ENCODE results near the gene ZBED1. TPM values are rescaled to one million over a fixed set of nuclear protein-coding genes. Genes with fewer than 3 reads are reported as not detected.
A peak's percentile ranks its signal among the peaks of the same experiment; 100 is the strongest.
"Not testable (repeated sequence)": the region's sequence is repeated elsewhere in the genome, so short reads cannot be mapped to it uniquely, and the experiment has no call there.

The ZBED1 gene
- 12.3 and 12.9 TPM in 2 replicates for total RNA-seq (2014; rRNA removed; shearing (Covaris generic))

- peak; percentile 28 for DNase-seq (ENCODE audit: low read depth)
Observed at GRCh38 chrX:2500803-2501558, at the start of gene ZBED1, which contains the start of gene DHRSX. Gene ZBED1 (minus strand): TSS chrX:2500976. CDS start chrX:2490719, 10,257 bp downstream. Gene DHRSX (minus strand): TSS chrX:2500976. CDS start chrX:2500925, 51 bp downstream.

DNA sequence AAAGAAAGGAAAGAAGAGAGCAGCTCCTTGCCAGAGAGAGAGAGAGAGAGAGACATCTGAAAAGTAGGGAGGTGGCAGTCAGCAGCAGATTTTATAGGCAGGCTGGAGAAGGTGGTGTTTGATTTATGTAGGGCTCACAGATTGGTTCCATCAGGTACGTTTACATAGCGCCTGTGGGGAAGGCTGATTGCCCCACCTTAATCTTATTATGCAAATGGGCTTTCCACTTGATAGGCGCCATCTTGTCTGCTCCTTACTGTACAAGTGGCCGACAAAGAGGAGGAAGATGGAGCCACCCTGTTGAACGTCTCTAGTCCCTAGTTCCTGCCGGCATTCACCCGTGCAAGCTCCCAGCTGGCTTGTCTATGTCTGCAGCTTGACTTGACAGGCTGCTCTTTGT lies 49.1 kb upstream of the ZBED1 start:
- no peak for DNase-seq (ENCODE audit: low read depth)

- DNase-seq (ENCODE audit: low read depth), result no peak
Observed at GRCh38 chrX:2548711-2549423, 48.1 kb upstream of the ZBED1 start.

- no peak for DNase-seq (ENCODE audit: low read depth)
Observed at GRCh38 chrX:2547736-2548135, 47.0 kb upstream of the ZBED1 start.

GRCh38 chrX:2546496-2546895 lies 45.7 kb upstream of the ZBED1 start:
- no peak for DNase-seq (ENCODE audit: low read depth)

GRCh38 chrX:2545144-2545543 lies 44.4 kb upstream of the ZBED1 start:
- DNase-seq (ENCODE audit: low read depth), result no peak

- DNase-seq (ENCODE audit: low read depth), result no peak
Observed at GRCh38 chrX:2542826-2543521, 42.2 kb upstream of the ZBED1 start.

DNA sequence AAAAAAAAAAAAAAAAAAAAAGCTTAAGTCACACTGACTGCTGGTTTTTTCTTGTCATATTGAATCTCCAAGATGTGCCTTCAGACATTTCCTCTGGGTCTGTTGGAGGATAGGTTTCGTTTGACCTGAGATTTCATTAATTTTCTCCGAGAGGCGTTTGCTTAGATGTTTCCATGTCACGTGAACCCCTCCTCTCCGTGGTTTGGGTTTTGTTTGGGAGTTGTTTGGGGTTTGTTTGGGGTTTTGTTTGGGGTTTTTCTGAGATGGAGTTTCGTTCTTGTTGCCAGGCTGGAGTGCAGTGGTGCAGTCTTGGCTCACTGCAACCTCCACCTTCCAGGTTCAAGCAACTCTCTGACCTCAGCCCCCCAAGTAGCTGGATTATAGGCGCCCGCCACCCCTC lies 40.8 kb upstream of the ZBED1 start:
- DNase-seq (ENCODE audit: low read depth), result no peak

DNA sequence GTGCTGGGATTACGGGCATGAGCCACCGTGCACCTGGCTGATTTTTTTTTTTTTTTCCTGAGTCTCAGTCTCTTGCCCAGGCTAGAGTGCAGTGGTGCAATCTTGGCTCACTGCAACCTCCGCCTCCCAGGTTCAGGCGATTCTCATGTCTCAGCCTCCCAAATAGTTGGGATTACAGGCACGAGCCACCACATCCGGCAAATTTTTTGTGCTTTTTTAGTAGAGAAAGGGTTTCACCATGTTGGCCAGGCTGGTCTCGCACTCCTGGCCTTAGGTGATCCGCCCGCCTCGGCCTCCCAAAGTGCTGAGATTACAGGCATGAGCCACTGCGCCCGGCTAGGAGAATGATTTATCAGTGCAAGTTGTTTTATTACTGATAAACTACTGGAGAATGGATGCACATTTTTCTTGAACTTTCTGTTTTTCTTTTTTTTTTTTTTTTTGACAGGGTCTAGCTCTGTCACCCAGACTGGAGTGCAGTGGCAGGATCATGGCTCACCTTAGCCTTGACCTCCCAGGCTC lies 39.7 kb upstream of the ZBED1 start:
- DNase-seq (ENCODE audit: low read depth), result no peak

GRCh38 chrX:2539586-2539985 lies 38.8 kb upstream of the ZBED1 start:
- DNase-seq (ENCODE audit: low read depth), result no peak

- DNase-seq (ENCODE audit: low read depth), result no peak
Observed at GRCh38 chrX:2538031-2538757, 37.4 kb upstream of the ZBED1 start.

DNA sequence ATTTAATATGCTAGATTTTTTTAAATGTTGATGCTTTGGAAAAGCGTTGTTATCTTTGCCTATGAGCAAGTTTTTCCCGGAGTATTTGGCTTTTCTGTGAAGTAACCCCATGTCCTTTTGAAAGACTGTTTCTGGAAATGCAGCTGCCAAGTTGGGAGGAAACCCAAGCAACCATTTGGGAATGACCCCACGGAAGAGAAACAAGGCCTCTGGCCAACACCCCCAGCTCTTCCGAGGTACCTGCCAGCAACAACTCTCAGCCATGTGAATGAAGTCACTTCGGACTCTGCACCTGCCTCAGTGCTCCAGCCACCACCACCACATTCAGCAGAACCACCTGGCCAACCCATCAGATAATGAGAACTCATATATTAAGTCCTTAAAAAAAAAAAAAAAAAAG lies 36.2 kb upstream of the ZBED1 start:
- DNase-seq (ENCODE audit: low read depth), result no peak

DNA sequence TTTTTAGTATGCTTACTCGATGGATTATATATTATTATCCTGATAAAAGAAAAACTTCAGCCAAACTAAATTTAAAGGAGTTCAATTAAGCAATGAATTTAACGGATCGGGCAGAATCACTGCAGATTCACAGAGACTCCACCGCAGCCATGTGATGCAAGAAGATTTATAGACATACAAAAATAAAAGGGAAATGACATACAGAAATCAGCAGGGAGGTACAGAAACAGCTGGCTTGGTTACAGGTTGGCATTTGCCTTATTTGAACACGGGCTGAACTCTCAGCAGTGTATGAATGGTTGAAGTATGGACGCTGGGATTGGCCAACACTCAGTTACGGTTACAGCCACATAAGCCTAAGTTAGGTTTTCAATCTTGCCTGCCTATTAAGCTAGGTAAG lies 35.4 kb upstream of the ZBED1 start:
- DNase-seq (ENCODE audit: low read depth), result no peak

GRCh38 chrX:2534261-2535021 lies 33.7 kb upstream of the ZBED1 start:
- not testable (repeated sequence) for DNase-seq (ENCODE audit: low read depth)

DNA sequence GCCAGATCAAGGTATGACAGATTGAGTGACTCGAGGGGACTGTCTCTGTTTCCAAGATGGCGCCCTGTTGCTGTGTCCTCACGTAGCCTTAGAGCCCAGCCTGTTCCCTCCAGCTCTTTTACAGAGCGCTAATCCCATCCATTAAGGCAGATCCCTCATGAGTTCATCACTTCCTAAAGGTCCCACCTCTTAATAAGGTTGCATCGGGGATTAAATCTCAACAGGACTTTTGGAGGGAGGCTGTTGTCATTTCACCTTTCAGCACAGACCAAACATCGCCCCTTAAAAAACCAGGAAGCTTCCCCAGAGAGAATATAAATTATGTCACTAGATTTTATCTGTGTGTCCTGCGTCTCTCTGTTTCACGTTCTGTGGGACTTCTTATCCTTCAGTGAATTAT lies 32.6 kb upstream of the ZBED1 start:
- DNase-seq (ENCODE audit: low read depth), result no peak

GRCh38 chrX:2526390-2526789 lies 25.6 kb upstream of the ZBED1 start:
- DNase-seq (ENCODE audit: low read depth), result no peak

- no peak for DNase-seq (ENCODE audit: low read depth)
Observed at GRCh38 chrX:2523911-2524310, 23.1 kb upstream of the ZBED1 start.

DNA sequence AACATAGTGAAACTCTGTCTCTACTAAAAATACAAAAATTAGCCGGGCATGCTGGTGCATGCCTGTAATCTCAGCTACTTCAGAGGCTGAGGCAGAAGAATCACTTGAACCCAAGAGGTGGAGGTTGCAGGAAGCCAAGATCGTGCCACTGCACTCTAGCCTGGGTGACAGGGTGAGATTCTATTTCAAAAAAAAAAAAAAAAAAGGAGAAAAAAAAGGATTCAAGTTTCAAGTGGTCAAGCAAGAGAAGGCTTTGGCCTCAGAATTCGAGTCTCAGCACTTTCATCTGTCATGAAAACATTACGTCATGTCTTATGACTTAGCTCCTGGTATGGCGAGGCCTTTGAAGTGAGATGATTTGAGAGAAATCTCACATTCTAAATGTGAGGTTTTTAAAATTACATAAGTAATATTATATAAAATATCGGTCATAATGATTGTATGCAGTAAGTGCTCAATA lies 21.2 kb upstream of the ZBED1 start:
- no peak for DNase-seq (ENCODE audit: low read depth)

DNA sequence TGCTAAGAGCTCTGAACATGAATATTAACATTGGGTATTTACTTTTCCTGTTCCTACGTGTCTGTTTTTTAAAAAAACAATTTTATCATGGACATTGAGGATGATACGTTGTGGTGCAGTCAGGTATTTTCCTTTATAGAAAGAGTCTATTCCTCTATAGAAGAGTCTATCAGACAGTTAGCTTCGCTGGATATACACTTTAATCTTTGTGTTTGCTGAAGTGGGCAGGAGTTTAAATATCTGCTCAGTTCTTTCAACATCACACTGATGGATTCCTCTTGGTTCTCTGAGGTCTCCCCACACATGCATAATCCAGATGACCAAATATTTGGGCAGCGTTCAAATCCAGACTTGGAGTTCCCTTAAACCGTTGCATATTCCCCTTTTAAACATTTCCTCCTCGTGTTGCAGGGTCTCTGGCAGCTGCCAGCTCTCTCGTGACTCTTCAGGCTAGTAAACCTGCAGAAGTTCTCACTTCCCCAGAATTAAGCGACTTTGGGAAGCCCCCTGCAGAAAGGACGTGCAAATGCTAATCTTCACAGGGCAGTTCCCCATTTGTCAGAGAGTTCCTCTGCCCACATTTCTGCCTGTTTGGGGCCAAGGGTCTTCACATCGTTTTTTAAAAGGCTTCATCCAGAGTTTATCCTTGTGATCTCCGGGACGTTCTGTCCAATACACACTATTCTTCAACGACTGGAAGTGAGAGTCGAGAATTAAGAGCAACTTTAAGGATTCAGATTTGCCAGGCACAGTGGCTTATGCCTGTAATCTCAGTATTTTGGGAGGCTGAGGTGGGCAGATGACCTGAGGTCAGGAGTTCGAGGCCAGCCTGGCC lies 20.5 kb upstream of the ZBED1 start:
- no peak for DNase-seq (ENCODE audit: low read depth)

DNA sequence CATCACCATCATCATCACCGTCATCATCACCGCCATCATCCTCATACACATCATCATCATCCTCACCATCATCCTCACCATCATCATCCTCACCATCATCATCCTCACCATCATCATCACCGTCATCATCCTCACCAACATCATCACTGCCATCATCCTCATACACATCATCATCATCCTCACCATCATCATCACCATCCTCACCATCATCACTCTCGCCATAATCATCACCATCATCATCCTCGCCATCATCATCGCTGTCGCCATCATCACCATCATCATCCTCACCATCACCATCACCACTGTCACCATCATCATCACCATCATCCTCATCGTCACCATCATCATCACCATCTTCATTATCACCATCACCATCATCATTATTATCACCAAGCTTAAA lies 19.8 kb upstream of the ZBED1 start:
- no peak for DNase-seq (ENCODE audit: low read depth)

Data from Daoy (cell line).